RPMI7951 (cell line): Measurements from ENCODE around the gene ANO9. TPM values are rescaled to one million over a fixed set of nuclear protein-coding genes. Genes with fewer than 3 reads are reported as not detected.

Experiments
- DNase-seq: peaks from one replicate; pipeline ENCODE4 v3.0.0-alpha.2; 2012; ENCODE audit warnings: low read depth
- total RNA-seq: library from RNA; depleted of rRNA; stranded (reverse); fragments of >200 nt; shearing (Covaris generic); gene quantifications from 2 replicates; pipeline ENCODE4 v1.2.3, GENCODE V29; 2014

Gene ANO9
- total RNA-seq, 1 experiment from 2014 or later = not detected

GRCh38 chr11:385594-386351 lies 56.0 kb downstream of the ANO9 start:
- no peak for DNase-seq

- DNase-seq = no peak
These were observed 57.3 kb downstream of the ANO9 start for GRCh38 chr11:384511-384910.

- DNase-seq = no peak
These were observed 58.4 kb downstream of the ANO9 start for GRCh38 chr11:383431-383830.

GRCh38 chr11:382081-382629 lies 59.7 kb downstream of the ANO9 start:
- no peak for DNase-seq

- DNase-seq = no peak
These were observed 60.2 kb downstream of the ANO9 start for GRCh38 chr11:381501-382072.

- no peak for DNase-seq
These were observed 60.8 kb downstream of the ANO9 start for GRCh38 chr11:380996-381395.

- no peak for DNase-seq
These were observed 61.3 kb downstream of the ANO9 start for GRCh38 chr11:380491-380890.

GRCh38 chr11:380095-380480 lies 61.7 kb downstream of the ANO9 start:
- no peak for DNase-seq

- no peak for DNase-seq
These were observed 62.4 kb downstream of the ANO9 start for GRCh38 chr11:379205-380094.

- no peak for DNase-seq
These were observed 63.8 kb downstream of the ANO9 start for GRCh38 chr11:377883-378500.

GRCh38 chr11:377174-377865 lies 64.5 kb downstream of the ANO9 start:
- DNase-seq = no peak

GRCh38 chr11:376531-377173 lies 65.2 kb downstream of the ANO9 start:
- DNase-seq = no peak

GRCh38 chr11:375065-376025 lies 66.5 kb downstream of the ANO9 start:
- no peak for DNase-seq

- DNase-seq = peak; percentile 50
These were observed 67.9 kb downstream of the ANO9 start for GRCh38 chr11:373716-374551.

GRCh38 chr11:372809-373715 lies 68.7 kb downstream of the ANO9 start:
- DNase-seq = no peak

- DNase-seq = no peak
These were observed 69.9 kb downstream of the ANO9 start for GRCh38 chr11:371716-372590.

- DNase-seq = no peak
These were observed 70.8 kb downstream of the ANO9 start for GRCh38 chr11:371051-371450.
